ENCODE data around the gene LGALS9B. TPM values are rescaled to one million over a fixed set of nuclear protein-coding genes. Genes with fewer than 3 reads are reported as not detected.
"Not testable (repeated sequence)": the region's sequence is repeated elsewhere in the genome, so short reads cannot be mapped to it uniquely, and the experiment has no call there.

LGALS9B gene
- polyA plus RNA-seq, 1 of the 3 experiments (the other 2 are of a cell fraction) = not detected

DNA sequence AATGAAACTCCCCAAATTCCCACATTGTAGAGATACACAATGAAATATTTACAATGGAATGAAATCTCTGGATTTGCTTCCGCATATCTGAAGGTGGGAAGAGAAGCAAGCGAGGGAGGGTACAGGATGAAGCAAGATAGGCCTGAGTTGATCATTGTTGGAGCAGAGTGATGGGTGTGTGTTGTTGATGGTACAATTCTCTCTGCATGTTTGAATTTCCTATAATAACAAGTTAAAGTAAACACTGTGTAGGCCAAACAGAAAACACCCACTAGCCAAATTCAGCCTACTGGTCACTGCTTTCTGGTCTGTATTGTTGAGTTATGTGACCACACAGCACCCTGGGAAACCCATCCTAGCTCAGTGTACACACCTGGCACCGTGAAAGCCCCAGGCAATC lies 5.2 kb downstream of the LGALS9B start:
- CTCF ChIA-PET; POLR2A ChIA-PET; DNase-seq; H3K27me3 ChIP-seq (ENCODE audit: insufficient read depth); H3K4me1 ChIP-seq (ENCODE audit: control insufficient read depth in 1 of 2, insufficient read depth in 2 of 2, low read depth in 1 of 2, low read length in 1 of 2); H3K36me3 ChIP-seq (replicated peaks in 1 of 2; ENCODE audit: control insufficient read depth in 1 of 2, insufficient read depth in 2 of 2, low read length in 1 of 2); H3K9ac ChIP-seq; H3K27ac ChIP-seq (ENCODE audit: low read depth in 2 of 2, low read length in 1 of 2); H3K9me2 ChIP-seq; H3F3A ChIP-seq (replicated peaks; ENCODE audit: insufficient read depth); H4K20me1 ChIP-seq (ENCODE audit: insufficient read depth); H3K4me3 ChIP-seq (ENCODE audit: low read depth in 2 of 2, low read length in 1 of 2); H2AFZ ChIP-seq (ENCODE audit: low read depth); H3K4me2 ChIP-seq; H3K9me3 ChIP-seq; H3K79me2 ChIP-seq (ENCODE audit: insufficient read depth): not testable (repeated sequence)
- no CpG with 5 or more reads among the region's 3 CpGs for WGBS (ENCODE audit: low lambda C conversion rate)

DNA sequence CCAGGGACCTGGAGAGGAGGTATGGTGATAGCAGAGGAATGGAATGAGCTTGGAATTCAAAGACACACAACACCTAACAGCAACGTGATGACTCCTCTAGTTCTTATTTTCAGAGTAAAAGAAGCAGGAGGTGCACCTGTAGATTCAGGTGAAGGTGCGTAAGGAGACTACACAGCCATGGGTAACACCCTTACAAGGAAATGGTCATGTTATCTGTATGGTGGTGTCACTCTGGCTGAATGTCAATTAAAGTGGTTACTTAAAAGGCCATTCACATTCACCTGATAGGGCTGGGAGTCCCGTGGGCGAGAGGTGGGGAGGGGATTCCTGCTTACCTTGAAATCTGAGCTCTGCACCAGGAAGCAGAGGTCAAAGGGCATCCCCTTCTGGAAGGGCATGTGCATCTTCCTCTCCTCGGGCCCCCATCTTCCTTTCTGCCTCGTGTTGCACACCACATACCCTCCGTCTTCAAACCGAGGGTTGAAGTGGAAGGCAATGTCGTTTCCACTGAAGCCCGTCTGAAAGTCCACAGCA lies 9.4 kb downstream of the LGALS9B start:
- H3K79me2 ChIP-seq (ENCODE audit: insufficient read depth); DNase-seq; H3K27me3 ChIP-seq (ENCODE audit: insufficient read depth); H4K20me1 ChIP-seq (ENCODE audit: insufficient read depth); H3K36me3 ChIP-seq (replicated peaks in 1 of 2; ENCODE audit: control insufficient read depth in 1 of 2, insufficient read depth in 2 of 2, low read length in 1 of 2); H3K4me1 ChIP-seq (ENCODE audit: control insufficient read depth in 1 of 2, insufficient read depth in 2 of 2, low read depth in 1 of 2, low read length in 1 of 2); H3K4me3 ChIP-seq (ENCODE audit: low read depth in 2 of 2, low read length in 1 of 2); H3K9ac ChIP-seq; H3K9me3 ChIP-seq; H3K4me2 ChIP-seq; H3K9me2 ChIP-seq; POLR2A ChIA-PET; CTCF ChIA-PET; H3K27ac ChIP-seq (ENCODE audit: low read depth in 2 of 2, low read length in 1 of 2); H3F3A ChIP-seq (replicated peaks; ENCODE audit: insufficient read depth); H2AFZ ChIP-seq (ENCODE audit: low read depth): not testable (repeated sequence)
- WGBS (ENCODE audit: low lambda C conversion rate) = 9% methylated on average over 3 of the region's 10 CpGs

DNA sequence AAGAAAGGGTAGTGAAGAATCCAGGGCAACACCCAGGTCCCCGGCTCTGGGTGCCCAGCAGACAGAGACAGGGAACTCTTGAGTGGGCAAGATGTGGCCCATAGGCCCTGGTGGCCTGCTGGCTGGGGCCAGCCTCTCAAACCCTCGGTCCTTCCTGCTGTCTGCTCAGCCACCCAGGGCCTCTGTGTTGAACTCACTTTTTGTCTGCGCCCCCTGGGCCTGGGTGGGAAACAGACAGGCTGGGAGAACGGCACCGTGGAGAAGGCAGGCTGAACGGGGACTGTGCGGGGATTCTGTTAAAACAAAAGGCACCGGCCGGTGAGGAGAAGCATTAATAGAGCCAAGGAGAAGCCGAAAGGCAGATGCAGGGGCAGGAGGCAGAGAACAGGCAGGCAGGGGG lies 12.2 kb downstream of the LGALS9B start:
- WGBS (ENCODE audit: low lambda C conversion rate) = 29% methylated on average over 1 of the region's 10 CpGs
- not testable (repeated sequence) for H3K9me3 ChIP-seq

DNA sequence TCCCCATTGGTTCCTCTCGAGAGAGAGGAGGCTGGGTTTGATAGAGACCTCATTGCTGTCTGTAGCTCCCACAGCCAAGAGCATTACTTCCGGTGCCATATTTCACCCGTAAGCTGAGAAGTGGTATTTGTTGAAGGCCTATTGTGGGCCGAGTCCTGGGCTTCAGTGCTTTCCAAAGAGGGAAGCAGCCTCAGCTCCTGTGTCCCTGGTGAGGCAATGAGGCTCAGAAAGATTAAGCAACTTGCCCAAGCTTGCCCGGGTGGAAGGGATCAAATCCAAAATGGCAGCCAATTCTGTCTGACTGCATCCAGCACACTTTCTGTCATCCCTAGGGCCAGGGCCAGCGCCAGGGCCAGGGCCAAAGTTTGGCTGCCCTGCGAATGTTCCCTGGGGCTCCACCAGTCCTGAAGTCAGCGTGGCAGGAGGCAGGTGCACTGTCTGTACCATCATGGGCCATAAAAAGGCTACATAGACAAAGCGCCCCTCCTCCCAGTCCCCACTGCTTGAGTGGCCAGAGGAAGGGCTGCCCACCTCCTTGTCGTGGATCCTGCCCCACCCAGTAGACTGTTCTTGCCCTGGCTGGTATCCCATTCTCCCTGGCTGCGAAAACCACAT lies 13.4 kb downstream of the LGALS9B start:
- H3K79me2 ChIP-seq (ENCODE audit: insufficient read depth); H3K9ac ChIP-seq; H3K27ac ChIP-seq (ENCODE audit: low read depth in 2 of 2, low read length in 1 of 2); H3K27me3 ChIP-seq (ENCODE audit: insufficient read depth); H3K9me3 ChIP-seq; H3K4me3 ChIP-seq (ENCODE audit: low read depth in 2 of 2, low read length in 1 of 2); H4K20me1 ChIP-seq (ENCODE audit: insufficient read depth); DNase-seq; H3K9me2 ChIP-seq; H3F3A ChIP-seq (replicated peaks; ENCODE audit: insufficient read depth); POLR2A ChIA-PET; H3K36me3 ChIP-seq (replicated peaks in 1 of 2; ENCODE audit: control insufficient read depth in 1 of 2, insufficient read depth in 2 of 2, low read length in 1 of 2); CTCF ChIA-PET; H3K4me2 ChIP-seq; H3K4me1 ChIP-seq (ENCODE audit: control insufficient read depth in 1 of 2, insufficient read depth in 2 of 2, low read depth in 1 of 2, low read length in 1 of 2); H2AFZ ChIP-seq (ENCODE audit: low read depth): not testable (repeated sequence)
- WGBS (ENCODE audit: low lambda C conversion rate) = 40% methylated on average over 1 of the region's 11 CpGs

More for the DNA sequence above, 12.2 kb downstream of the LGALS9B start:
- H3K9ac ChIP-seq; H3K4me1 ChIP-seq (ENCODE audit: control insufficient read depth in 1 of 2, insufficient read depth in 2 of 2, low read depth in 1 of 2, low read length in 1 of 2); H3K27me3 ChIP-seq (ENCODE audit: insufficient read depth); H3K27ac ChIP-seq (ENCODE audit: low read depth in 2 of 2, low read length in 1 of 2); POLR2A ChIA-PET; CTCF ChIA-PET; H3F3A ChIP-seq (replicated peaks; ENCODE audit: insufficient read depth); DNase-seq; H3K79me2 ChIP-seq (ENCODE audit: insufficient read depth); H3K4me3 ChIP-seq (ENCODE audit: low read depth in 2 of 2, low read length in 1 of 2); H2AFZ ChIP-seq (ENCODE audit: low read depth); H3K36me3 ChIP-seq (replicated peaks in 1 of 2; ENCODE audit: control insufficient read depth in 1 of 2, insufficient read depth in 2 of 2, low read length in 1 of 2); H3K4me2 ChIP-seq; H4K20me1 ChIP-seq (ENCODE audit: insufficient read depth); H3K9me2 ChIP-seq: not testable (repeated sequence)

DNA sequence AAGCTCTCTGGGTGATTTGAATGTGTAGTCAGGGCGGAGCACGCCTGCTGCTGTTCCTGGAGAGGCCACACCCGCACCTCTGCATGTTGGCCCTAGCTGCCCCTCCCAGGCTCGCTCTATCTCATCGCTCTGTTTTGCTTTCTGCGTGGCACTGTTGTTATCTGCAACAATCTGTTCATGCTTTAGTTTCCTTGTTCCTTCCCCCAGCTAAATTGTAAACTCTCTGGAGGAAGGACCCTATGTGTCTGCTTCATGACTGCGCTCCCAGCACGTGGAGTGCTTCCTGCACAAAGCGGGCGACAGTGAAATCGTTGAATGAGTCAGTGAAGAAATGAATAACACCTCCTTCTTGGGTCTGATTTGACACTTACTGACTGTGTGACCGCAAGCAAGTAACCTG lies 16.5 kb downstream of the LGALS9B start:
- WGBS (ENCODE audit: low lambda C conversion rate) = 67% methylated on average over 8 of the region's 12 CpGs

DNA sequence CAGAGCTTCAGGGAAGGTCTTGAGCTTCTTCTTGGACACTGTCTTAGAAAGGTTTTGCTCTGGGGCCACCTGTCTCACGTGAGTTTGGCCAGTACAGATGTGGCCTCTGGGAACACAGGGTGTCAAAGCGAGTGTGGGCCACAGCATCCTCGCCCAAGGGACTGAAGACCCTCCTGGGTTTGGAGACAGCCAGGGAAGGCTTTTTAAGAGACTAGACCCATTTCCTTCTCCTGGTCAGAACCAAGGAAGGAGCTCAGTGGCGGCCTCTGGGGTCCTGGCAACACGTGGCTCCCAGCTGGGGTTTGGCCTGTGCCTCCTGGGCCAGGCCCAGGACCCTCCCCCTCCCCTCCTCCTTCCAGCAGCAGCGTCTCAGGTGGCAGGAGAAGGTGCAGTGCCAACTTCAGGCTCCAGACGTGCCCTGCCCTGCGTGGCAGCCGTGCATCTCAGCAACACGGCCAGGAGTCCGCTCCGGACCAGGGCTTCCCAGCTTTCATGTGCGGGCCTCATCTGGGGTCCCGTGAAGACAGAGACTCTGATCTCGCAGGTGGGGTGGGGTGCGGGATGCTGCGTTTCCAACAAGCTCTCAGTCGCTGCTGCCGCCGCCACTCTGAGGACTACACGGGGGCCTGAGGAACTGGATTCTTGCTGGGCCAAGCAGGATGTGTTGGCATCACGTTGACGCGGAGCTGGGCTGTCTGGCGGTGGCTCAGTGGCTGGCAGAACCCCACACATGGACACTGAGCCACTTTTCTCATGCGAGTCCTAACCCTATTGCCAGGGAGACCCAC lies 19.6 kb downstream of the LGALS9B start:
- DNase-seq; H3K9me2 ChIP-seq; H3K4me3 ChIP-seq (ENCODE audit: low read depth in 2 of 2, low read length in 1 of 2); CTCF ChIA-PET; H3K27me3 ChIP-seq (ENCODE audit: insufficient read depth); H3K79me2 ChIP-seq (ENCODE audit: insufficient read depth); H3K9ac ChIP-seq; H3F3A ChIP-seq (replicated peaks; ENCODE audit: insufficient read depth); H3K36me3 ChIP-seq (replicated peaks in 1 of 2; ENCODE audit: control insufficient read depth in 1 of 2, insufficient read depth in 2 of 2, low read length in 1 of 2); H3K4me2 ChIP-seq; H2AFZ ChIP-seq (ENCODE audit: low read depth); H4K20me1 ChIP-seq (ENCODE audit: insufficient read depth); POLR2A ChIA-PET; H3K4me1 ChIP-seq (ENCODE audit: control insufficient read depth in 1 of 2, insufficient read depth in 2 of 2, low read depth in 1 of 2, low read length in 1 of 2); H3K9me3 ChIP-seq; H3K27ac ChIP-seq (ENCODE audit: low read depth in 2 of 2, low read length in 1 of 2): not testable (repeated sequence)
- 81% methylated on average over 8 of the region's 26 CpGs for WGBS (ENCODE audit: low lambda C conversion rate)

More for the DNA sequence above, 16.5 kb downstream of the LGALS9B start:
- POLR2A ChIA-PET; H3K9me2 ChIP-seq; DNase-seq; H3K27me3 ChIP-seq (ENCODE audit: insufficient read depth); H3K27ac ChIP-seq (ENCODE audit: low read depth in 2 of 2, low read length in 1 of 2); H2AFZ ChIP-seq (ENCODE audit: low read depth); H4K20me1 ChIP-seq (ENCODE audit: insufficient read depth); H3K4me2 ChIP-seq; H3F3A ChIP-seq (replicated peaks; ENCODE audit: insufficient read depth); H3K4me3 ChIP-seq (ENCODE audit: low read depth in 2 of 2, low read length in 1 of 2); CTCF ChIA-PET; H3K79me2 ChIP-seq (ENCODE audit: insufficient read depth); H3K9me3 ChIP-seq; H3K9ac ChIP-seq; H3K4me1 ChIP-seq (ENCODE audit: control insufficient read depth in 1 of 2, insufficient read depth in 2 of 2, low read depth in 1 of 2, low read length in 1 of 2); H3K36me3 ChIP-seq (replicated peaks in 1 of 2; ENCODE audit: control insufficient read depth in 1 of 2, insufficient read depth in 2 of 2, low read length in 1 of 2): not testable (repeated sequence)
